Tibial nerve (tissue), 4 donors: ENCODE data around the gene FKBP1A. TPM values are rescaled to one million over a fixed set of nuclear protein-coding genes. Genes with fewer than 3 reads are reported as not detected.

Experiments used
- DNase-seq, 2 donors: peaks; one replicate each; pipeline ENCODE4 v3.0.0-alpha.2; 2019; ENCODE audit warnings: low spot score in 2 of 2
- H3K27ac ChIP-seq, 4 donors: fragments of 200-600 bp; sonication (generic) in 3 of 4; one replicate each; pipeline ENCODE4 v1.5.1; 2017 to 2019; ENCODE audit warnings: mild to moderate bottlenecking in 1 of 4
- H3K27me3 ChIP-seq, 2 donors: fragments of 200-600 bp; sonication (generic) in 1 of 2; one replicate each; pipeline versions ENCODE4 v1.5.1 to v1.6.0; 2017 to 2019
- H3K36me3 ChIP-seq, 3 donors: fragments of 200-600 bp; sonication (generic); one replicate each; pipeline ENCODE4 v1.5.1; 2018 to 2019
- H3K4me1 ChIP-seq, 4 donors: fragments of 200-600 bp; sonication (generic) in 3 of 4; one replicate each; pipeline ENCODE4 v1.5.1; 2017 to 2019
- H3K4me3 ChIP-seq, 4 donors: fragments of 200-600 bp; sonication (generic) in 3 of 4; one replicate each; pipeline ENCODE4 v1.5.1; 2017 to 2019; ENCODE audit warnings: mild to moderate bottlenecking in 1 of 4, moderate library complexity in 1 of 4
- H3K9me3 ChIP-seq, 4 donors: fragments of 200-600 bp; sonication (generic) in 3 of 4; one replicate each; pipeline ENCODE4 v1.5.1; 2017 to 2019
- CTCF ChIP-seq, 5 experiments: fragments of 200-600 bp in 3 of 5; fragments of 450-650 bp in 2 of 5; sonication (generic) in 3 of 5; IDR thresholded peaks; one replicate each; pipeline ENCODE4 v1.5.1; 2016 to 2019; ENCODE audit warnings: antibody characterized with exemption in 5 of 5, mild to moderate bottlenecking in 3 of 5, moderate library complexity in 2 of 5
- EP300 ChIP-seq, 2 donors: sonication (generic); formaldehyde crosslinking; IDR thresholded peaks; one replicate each; pipeline ENCODE4 v1.6.1; 2017; ENCODE audit warnings: antibody characterized with exemption in 2 of 2, mild to moderate bottlenecking in 1 of 2
- POLR2A ChIP-seq, 2 donors: fragments of 450-650 bp; IDR thresholded peaks; one replicate each; pipeline ENCODE4 v1.6.1; 2017; ENCODE audit warnings: antibody characterized with exemption in 2 of 2, mild to moderate bottlenecking in 2 of 2, moderate library complexity in 2 of 2
- WGBS, 2 donors: methylation state at CpG; one replicate each; pipeline ENCODE4 v1.1.5; 2018; 5-methylcytosine and 5-hydroxymethylcytosine counted together
- total RNA-seq, 4 donors: library from RNA; depleted of rRNA; stranded (reverse); fragments of >200 nt; gene quantifications; one replicate each; pipeline ENCODE4 v1.1.0, GENCODE V29; 2016

The FKBP1A gene
- total RNA-seq, 4 donors from 2014 or later = 92.2 to 172 (median 130) TPM

GRCh38 chr20:1337441-1337840 is 55.4 kb downstream of the FKBP1A start:
- 59 to 74% methylated on average over 5 of the region's 5 CpGs for WGBS, 2 donors
- peaks cover 0 to 21% (median 0%) of the 10 kb centered on the region in 3 donors for H3K36me3 ChIP-seq
- H3K27ac ChIP-seq = peak overlapping the region in 2 of 4 donors; percentile 15 to 17
- DNase-seq = no peak
- H3K4me1 ChIP-seq = peaks cover 0 to 30% (median 5%) of the 10 kb centered on the region in 4 donors
- H3K9me3 ChIP-seq = no peaks in the 10 kb centered on the region
- TF ChIP-seq EP300 (IDR thresholded peaks at IDR 0.05) (no peak), POLR2A (IDR thresholded peaks at IDR 0.05) (no peak), CTCF (IDR thresholded peaks at IDR 0.05) (no peak)
- H3K4me3 ChIP-seq = no peak overlapping the region
- no peaks in the 10 kb centered on the region for H3K27me3 ChIP-seq

- TF ChIP-seq POLR2A (IDR thresholded peaks at IDR 0.05) (no peak), EP300 (IDR thresholded peaks at IDR 0.05) (peak in 1 of 2 donors; percentile 55), CTCF (IDR thresholded peaks at IDR 0.05) (no peak)
- no peak for DNase-seq
- Histone ChIP-seq H3K36me3 (peaks cover 0 to 26% (median 0%) of the 10 kb centered on the region in 3 donors), H3K4me1 (peaks cover 0 to 30% (median 5%) of the 10 kb centered on the region in 4 donors), H3K4me3 (no peak overlapping the region), H3K27me3 (no peaks in the 10 kb centered on the region), H3K9me3 (no peaks in the 10 kb centered on the region), H3K27ac (peak overlapping the region in 3 of 4 donors; percentile 15 to 43 (median 26))
- 44 to 49% methylated on average over 14 of the region's 14 CpGs for WGBS, 2 donors
These were observed 56.0 kb downstream of the FKBP1A start for GRCh38 chr20:1336699-1337367.

- Histone ChIP-seq H3K36me3 (peaks cover 0 to 28% (median 0%) of the 10 kb centered on the region in 3 donors), H3K27me3 (no peaks in the 10 kb centered on the region), H3K27ac (peak overlapping the region in 3 of 4 donors; percentile 14 to 43 (median 26)), H3K4me1 (peaks cover 0 to 30% (median 5%) of the 10 kb centered on the region in 4 donors), H3K4me3 (no peak overlapping the region), H3K9me3 (no peaks in the 10 kb centered on the region)
- TF ChIP-seq CTCF (IDR thresholded peaks at IDR 0.05) (no peak), EP300 (IDR thresholded peaks at IDR 0.05) (no peak), POLR2A (IDR thresholded peaks at IDR 0.05) (no peak)
- no peak for DNase-seq
- WGBS, 2 donors = 77 to 82% methylated on average over 6 of the region's 6 CpGs
These were observed 56.7 kb downstream of the FKBP1A start for GRCh38 chr20:1335961-1336698.

GRCh38 chr20:1334761-1335160 is 58.1 kb downstream of the FKBP1A start:
- no peaks in the 10 kb centered on the region for H3K27me3 ChIP-seq
- peaks cover 0 to 40% (median 9%) of the 10 kb centered on the region in 4 donors for H3K4me1 ChIP-seq
- H3K27ac ChIP-seq = no peak overlapping the region
- TF ChIP-seq EP300 (IDR thresholded peaks at IDR 0.05) (no peak), CTCF (IDR thresholded peaks at IDR 0.05) (no peak)
- H3K9me3 ChIP-seq = no peaks in the 10 kb centered on the region
- 59 to 70% methylated on average over 2 to 3 of the region's 3 CpGs for WGBS, 2 donors
- H3K36me3 ChIP-seq = peaks cover 0 to 37% (median 0%) of the 10 kb centered on the region in 3 donors
- no peak overlapping the region for H3K4me3 ChIP-seq
- DNase-seq = no peak

GRCh38 chr20:1334370-1334731 is 58.5 kb downstream of the FKBP1A start:
- no peak for DNase-seq
- no peak overlapping the region for H3K27ac ChIP-seq
- no peak overlapping the region for H3K4me3 ChIP-seq
- TF ChIP-seq POLR2A (IDR thresholded peaks at IDR 0.05) (no peak), EP300 (IDR thresholded peaks at IDR 0.05) (no peak), CTCF (IDR thresholded peaks at IDR 0.05) (no peak)
- H3K36me3 ChIP-seq = peaks cover 0 to 37% (median 0%) of the 10 kb centered on the region in 3 donors
- 80 to 95% methylated on average over 4 of the region's 4 CpGs for whole genome bisulfite sequencing, 2 donors
- H3K4me1 ChIP-seq = peaks cover 0 to 42% (median 12%) of the 10 kb centered on the region in 4 donors
- no peaks in the 10 kb centered on the region for H3K9me3 ChIP-seq
- H3K27me3 ChIP-seq = no peaks in the 10 kb centered on the region
